Left ventricle myocardium inferior (tissue), 1 donor: Measurements from ENCODE around the gene CXorf65. TPM values are rescaled to one million over a fixed set of nuclear protein-coding genes. Genes with fewer than 3 reads are reported as not detected.

Experiments
- DNase-seq: peaks from one replicate; pipeline ENCODE4 v3.0.0-alpha.2; 2020
- H3K27ac ChIP-seq: fragments of 200-600 bp; replicated peaks from 2 replicates; pipeline ENCODE4 v1.8.0; 2021
- H3K27me3 ChIP-seq: fragments of 200-600 bp; 2 replicates; pipeline ENCODE4 v1.8.0; 2021; ENCODE audit warnings: low read depth
- H3K36me3 ChIP-seq: fragments of 200-600 bp; 2 replicates; pipeline ENCODE4 v1.8.0; 2021
- H3K4me1 ChIP-seq: fragments of 200-600 bp; 2 replicates; pipeline ENCODE4 v1.8.0; 2021
- H3K4me3 ChIP-seq: fragments of 200-600 bp; 2 replicates; pipeline ENCODE4 v1.8.0; 2021; ENCODE audit warnings: mild to moderate bottlenecking, moderate library complexity
- H3K9me3 ChIP-seq: fragments of 200-600 bp; replicated peaks from 2 replicates; pipeline ENCODE4 v1.8.0; 2021
- CTCF ChIP-seq: fragments of 200-600 bp; IDR thresholded peaks from 2 replicates; pipeline ENCODE4 v1.8.0; 2021; ENCODE audit warnings: antibody characterized with exemption, mild to moderate bottlenecking, borderline replicate concordance
- intact Hi-C: fragments of 100-400 bp; cut with micrococcal nuclease; formaldehyde crosslinking; loops from one replicate; pipeline ENCODE4 v1.11.0; 2022
- total RNA-seq: library from RNA; stranded (reverse); fragmentation: NEBNext Ultra II Directional; extraction: Animal tissue kit (Norgen Biotek cat#: 25700); gene quantifications from one replicate; pipeline ENCODE4 v1.2.1, GENCODE V29; 2021
- donor health status: DM: no; HTN: yes; CAD: no; lungs with severe emphysema.

The CXorf65 gene
- total RNA-seq, 1 donor from 2014 or later, result not detected

- no peaks in the 10 kb centered on the region for H3K36me3 ChIP-seq
- no peaks in the 10 kb centered on the region for H3K27me3 ChIP-seq
- no peak overlapping the region for H3K27ac ChIP-seq
- no peak for TF ChIP-seq CTCF
- intact Hi-C loops, result no loop called here
- H3K4me1 ChIP-seq, result peaks cover 7% of the 10 kb centered on the region
- no peak overlapping the region for H3K4me3 ChIP-seq
- H3K9me3 ChIP-seq, result no peaks in the 10 kb centered on the region
- no peak for DNase-seq
Observed at GRCh38 chrX:71105628-71106027, 912 bp downstream of the CXorf65 start.

GRCh38 chrX:71103110-71103983, 3.2 kb downstream of the CXorf65 start:
- Histone ChIP-seq H3K27me3 (no peaks in the 10 kb centered on the region), H3K9me3 (no peaks in the 10 kb centered on the region), H3K4me1 (peaks cover 7% of the 10 kb centered on the region), H3K36me3 (no peaks in the 10 kb centered on the region), H3K4me3 (peak overlapping the region; percentile 23), H3K27ac (peak overlapping the region; percentile 48)
- no peak for TF ChIP-seq CTCF
- intact Hi-C loops, result no loop called here
- DNase-seq, result no peak

- Histone ChIP-seq H3K4me3 (no peak overlapping the region), H3K27ac (no peak overlapping the region), H3K4me1 (peaks cover 17% of the 10 kb centered on the region), H3K27me3 (no peaks in the 10 kb centered on the region), H3K9me3 (no peaks in the 10 kb centered on the region), H3K36me3 (no peaks in the 10 kb centered on the region)
- DNase-seq, result no peak
- no peak for TF ChIP-seq CTCF
- intact Hi-C loops, result no loop called here
Observed at GRCh38 chrX:71102292-71102691, 4.2 kb downstream of the CXorf65 start.

- Histone ChIP-seq H3K27me3 (no peaks in the 10 kb centered on the region), H3K36me3 (no peaks in the 10 kb centered on the region), H3K27ac (no peak overlapping the region), H3K4me1 (peaks cover 20% of the 10 kb centered on the region), H3K9me3 (no peaks in the 10 kb centered on the region), H3K4me3 (no peak overlapping the region)
- intact Hi-C loops, result no loop called here
- DNase-seq, result no peak
- TF ChIP-seq CTCF, result no peak
Observed at GRCh38 chrX:71100581-71101505, 5.7 kb downstream of the CXorf65 start.

GRCh38 chrX:71099736-71100135, 6.8 kb downstream of the CXorf65 start:
- no peak for TF ChIP-seq CTCF
- Histone ChIP-seq H3K27ac (no peak overlapping the region), H3K4me3 (no peak overlapping the region), H3K27me3 (no peaks in the 10 kb centered on the region), H3K9me3 (no peaks in the 10 kb centered on the region), H3K4me1 (peaks cover 20% of the 10 kb centered on the region), H3K36me3 (no peaks in the 10 kb centered on the region)
- intact Hi-C loops, result no loop called here
- no peak for DNase-seq
